MM.1S (cell line): ENCODE data around the gene ZCCHC8.

Experiments used
- DNase-seq: peaks from one replicate; pipeline ENCODE4 v3.0.0-alpha.2; 2015
- H2AFZ ChIP-seq: fragments of 300-600 bp; sonication (generic); 2 replicates; pipeline ENCODE4 v1.6.0; 2016; ENCODE audit warnings: antibody characterized with exemption, low read length
- H3F3A ChIP-seq: fragments of 300-600 bp; sonication (generic); 2 replicates; pipeline ENCODE4 v1.6.1; 2016; ENCODE audit warnings: mild to moderate bottlenecking, antibody characterized with exemption, low read length, moderate library complexity, mixed read lengths; ENCODE audit not compliant: insufficient read depth
- H3K27ac ChIP-seq: fragments of 300-600 bp; sonication (generic); 2 replicates; pipeline ENCODE4 v1.5.1; 2016; ENCODE audit warnings: mild to moderate bottlenecking, low read length
- H3K27me3 ChIP-seq: fragments of 300-600 bp; sonication (generic); replicated peaks from 2 replicates; pipeline ENCODE4 v1.6.0; 2016; ENCODE audit warnings: low read length; ENCODE audit not compliant: insufficient read depth
- H3K36me3 ChIP-seq: fragments of 300-600 bp; sonication (generic); replicated peaks from 2 replicates; pipeline ENCODE4 v1.6.1; 2016; ENCODE audit warnings: mild to moderate bottlenecking, low read length, mixed read lengths; ENCODE audit not compliant: insufficient read depth
- H3K4me1 ChIP-seq: fragments of 300-600 bp; sonication (generic); 2 replicates; pipeline ENCODE4 v1.6.1; 2016; ENCODE audit warnings: low read length, mixed read lengths
- H3K4me2 ChIP-seq: fragments of 300-600 bp; sonication (generic); 2 replicates; pipeline ENCODE4 v1.6.0; 2016; ENCODE audit warnings: low read depth, low read length
- H3K4me3 ChIP-seq: fragments of 300-600 bp; sonication (generic); 2 replicates; pipeline ENCODE4 v1.5.1; 2016; ENCODE audit warnings: low read length, mixed read lengths
- H3K79me2 ChIP-seq: fragments of 300-600 bp; sonication (generic); 2 replicates; pipeline ENCODE4 v1.6.1; 2016; ENCODE audit warnings: mixed run types, low read length, mixed read lengths
- H3K9ac ChIP-seq: fragments of 300-600 bp; sonication (generic); 2 replicates; pipeline ENCODE4 v1.6.1; 2016; ENCODE audit warnings: low read length, mixed read lengths
- H3K9me2 ChIP-seq: fragments of 300-600 bp; sonication (generic); replicated peaks from 2 replicates; pipeline ENCODE4 v1.6.1; 2016; ENCODE audit warnings: mild to moderate bottlenecking, low read length, mixed read lengths; ENCODE audit not compliant: insufficient read depth
- H3K9me3 ChIP-seq: fragments of 300-600 bp; sonication (generic); replicated peaks from 2 replicates; pipeline ENCODE4 v1.6.1; 2016; ENCODE audit warnings: mild to moderate bottlenecking, low read length, mixed read lengths; ENCODE audit not compliant: insufficient read depth
- H4K20me1 ChIP-seq: fragments of 300-600 bp; sonication (generic); 2 replicates; pipeline ENCODE4 v1.6.1; 2016; ENCODE audit warnings: mild to moderate bottlenecking, low read length, moderate library complexity, mixed read lengths; ENCODE audit not compliant: insufficient read depth
- CTCF ChIP-seq: fragments of 300-600 bp; sonication (generic); IDR thresholded peaks from 2 replicates; pipeline ENCODE4 v1.5.1; 2016; ENCODE audit warnings: antibody characterized with exemption, low read length, mixed read lengths
- EZH2 ChIP-seq: fragments of 300-600 bp; sonication (generic); optimal IDR thresholded peaks from 2 replicates; pipeline ENCODE3; 2017; ENCODE audit warnings: low read depth, mild to moderate bottlenecking, antibody characterized with exemption, low read length, mixed read lengths
- EZH2phosphoT487 ChIP-seq: fragments of 300-600 bp; sonication (generic); IDR thresholded peaks from 2 replicates; pipeline ENCODE4 v1.6.1; 2018; ENCODE audit warnings: antibody characterized with exemption, low read length

The ZCCHC8 gene

GRCh38 chr12:122423258-122424165 is 77.2 kb downstream of the ZCCHC8 start:
- H2AFZ ChIP-seq, result peak overlapping the region; percentile 46
- H3K27ac ChIP-seq, result no peak overlapping the region
- TF ChIP-seq CTCF, result no peak
- no peak for TF ChIP-seq EZH2
- TF ChIP-seq EZH2phosphoT487, result no peak

GRCh38 chr12:122422730-122423257 is 77.9 kb downstream of the ZCCHC8 start:
- Histone ChIP-seq H3K4me1 (no peaks in the 10 kb centered on the region; the same call in 1 of the 2 replicates), H2AFZ (peak overlapping the region; percentile 46), H3K4me2 (peak overlapping the region; percentile 55), H3K36me3 (no peaks in the 10 kb centered on the region), H3K9me2 (no peaks in the 10 kb centered on the region), H3K27ac (no peak overlapping the region), H3K27me3 (no peaks in the 10 kb centered on the region), H4K20me1 (no peaks in the 10 kb centered on the region), H3K79me2 (peaks cover 32% of the 10 kb centered on the region), H3F3A (no peaks in the 10 kb centered on the region), H3K9me3 (no peaks in the 10 kb centered on the region), H3K9ac (peak overlapping the region; percentile 13; the same call in 1 of the 2 replicates), H3K4me3 (peak overlapping the region; percentile 33)
- TF ChIP-seq EZH2phosphoT487 (no peak), CTCF (no peak), EZH2 (no peak)
- peak; percentile 33 for DNase-seq

More at GRCh38 chr12:122423258-122424165, 77.2 kb downstream of the ZCCHC8 start:
- H3K4me2 ChIP-seq, result peak overlapping the region; percentile 55
- H3K9me3 ChIP-seq, result no peaks in the 10 kb centered on the region
- H3K4me3 ChIP-seq, result peak overlapping the region; percentile 33
- H3K27me3 ChIP-seq, result no peaks in the 10 kb centered on the region
- H3K9me2 ChIP-seq, result no peaks in the 10 kb centered on the region
- H3K79me2 ChIP-seq, result peaks cover 26% of the 10 kb centered on the region
- no peaks in the 10 kb centered on the region; the same call in 1 of the 2 replicates for H3K4me1 ChIP-seq
- no peaks in the 10 kb centered on the region for H3F3A ChIP-seq
- no peak for DNase-seq
- H3K9ac ChIP-seq, result peak overlapping the region; percentile 13; the same call in 1 of the 2 replicates
- no peaks in the 10 kb centered on the region for H4K20me1 ChIP-seq
- H3K36me3 ChIP-seq, result no peaks in the 10 kb centered on the region

- Histone ChIP-seq H3K27me3 (no peaks in the 10 kb centered on the region), H3K9ac (peak within 1 kb of the TSS; percentile 74; the same call in 1 of the 2 replicates), H3F3A (no peaks in the 10 kb centered on the region), H3K27ac (peak within 1 kb of the TSS; percentile 25; the same call in 1 of the 2 replicates), H3K4me2 (peak within 1 kb of the TSS; percentile 59), H3K4me1 (no peaks in the 10 kb centered on the region; the same call in 1 of the 2 replicates), H3K79me2 (peaks cover 32% of the 10 kb centered on the region), H2AFZ (peak within 1 kb of the TSS; percentile 78), H3K9me2 (no peaks in the 10 kb centered on the region), H4K20me1 (no peaks in the 10 kb centered on the region), H3K4me3 (peak within 1 kb of the TSS; percentile 80), H3K9me3 (no peaks in the 10 kb centered on the region), H3K36me3 (no peaks in the 10 kb centered on the region)
- DNase-seq, result peak; percentile 60
- TF ChIP-seq EZH2 (no peak), CTCF (peak; percentile 14; the same call in 1 of the 2 replicates)
Measured at GRCh38 chr12:122421821-122422729, 78.7 kb downstream of the ZCCHC8 start, which contains the start of gene CLIP1. TSS of gene CLIP1 (minus strand) at chr12:122422669. CDS start at chr12:122380452, 42,217 bp downstream.
